K562 (cell line): ENCODE results near the gene ST6GALNAC3. TPM values are rescaled to one million over a fixed set of nuclear protein-coding genes. Genes with fewer than 3 reads are reported as not detected.

Source experiments
- ATAC-seq: fragments of 200-7000 bp; cut with Tn5 transposase; 3 replicates; pipeline ENCODE4 v1.9.1; 2020; ENCODE audit warnings: moderate library complexity
- BruUV-seq: library from RNA; stranded (reverse); fragments of 400-500 nt; replicated peaks from 2 replicates; lab custom pipeline; 2021; lab: Mats Ljungman, UMichigan
- CTCF ChIA-PET: fragments of 300-600 bp; formaldehyde crosslinking; extraction: SDS; loops from one replicate; lab custom pipeline; 2021; ENCODE audit warnings: low intra/inter-chr PET ratio; lab: Yijun Ruan, JAX
- POLR2A ChIA-PET: fragments of 300-600, 350-650 bp; sonication (Branson Sonifier 250); formaldehyde crosslinking; extraction: SDS; loops from one replicate; lab custom pipeline; 2021; ENCODE audit warnings: antibody characterized with exemption, inconsistent platforms; lab: Yijun Ruan, JAX
- DNase-seq, 4 experiments: peaks; one replicate each; pipeline versions ENCODE4 v3.0.0 to v3.0.0-alpha.2; 2011 to 2018; ENCODE audit warnings: low spot score in 3 of 4, mixed read lengths in 3 of 4; ENCODE audit errors: extremely low read depth in 1 of 4
- FAIRE-seq: peaks from 2 replicates; lab custom pipeline; 2011; peaks lifted over from hg19 to GRCh38; lab: Jason Lieb, UNC
- H2AFZ ChIP-seq: 2 replicates; pipeline ENCODE4 v1.6.0; 2011; ENCODE audit warnings: low read depth, low read length, control low read depth, inconsistent platforms
- H3K27ac ChIP-seq: fragments of 200-600 bp; 3 replicates; pipeline ENCODE4 v1.8.0; 2011; ENCODE audit warnings: low read depth, mild to moderate bottlenecking, control low read depth, inconsistent platforms, low read length, moderate library complexity, mixed read lengths; ENCODE audit errors: extremely low read depth
- H3K27me3 ChIP-seq, 2 experiments: fragments of 300-600 bp in 1 of 2; 2 replicates in 1 of 2; 3 replicates in 1 of 2; pipeline versions ENCODE4 v1.6.0 to v1.8.0; 2011; ENCODE audit warnings: inconsistent platforms in 2 of 2, low read length in 2 of 2, mild to moderate bottlenecking in 1 of 2, mixed read lengths in 1 of 2, moderate library complexity in 1 of 2; ENCODE audit not compliant: control insufficient read depth in 2 of 2, insufficient read depth in 2 of 2
- H3K36me3 ChIP-seq: fragments of 300-600 bp; 3 replicates; pipeline ENCODE4 v1.8.0; 2011; ENCODE audit warnings: mild to moderate bottlenecking, low read length, inconsistent platforms; ENCODE audit not compliant: control insufficient read depth, insufficient read depth
- H3K4me1 ChIP-seq, 2 experiments: fragments of 200-600 bp in 1 of 2; replicated peaks in 1 of 2; 2 replicates in 1 of 2; 3 replicates in 1 of 2; pipeline versions ENCODE4 v1.5.1 to v1.8.0; 2011; ENCODE audit warnings: inconsistent platforms in 2 of 2, low read length in 2 of 2, mild to moderate bottlenecking in 1 of 2, mixed read lengths in 1 of 2, moderate library complexity in 1 of 2; ENCODE audit not compliant: control insufficient read depth in 2 of 2, insufficient read depth in 2 of 2
- H3K4me2 ChIP-seq: 2 replicates; pipeline ENCODE4 v1.6.1; 2011; ENCODE audit warnings: low read length, control low read depth, inconsistent platforms, mixed read lengths; ENCODE audit not compliant: insufficient read depth
- H3K4me3 ChIP-seq: fragments of 200-600 bp; sonication (generic), shearing (Covaris generic); 2 replicates; pipeline ENCODE4 v1.5.1; 2016; ENCODE audit warnings: control low read depth, inconsistent platforms
- H3K79me2 ChIP-seq: fragments of 200-600 bp; 3 replicates; pipeline ENCODE4 v1.8.0; 2011; ENCODE audit warnings: low read length, inconsistent platforms; ENCODE audit not compliant: control insufficient read depth, insufficient read depth
- H3K9ac ChIP-seq, 2 experiments: 2 replicates each; pipeline versions ENCODE4 v1.6.0 to v1.6.1; 2011; ENCODE audit warnings: low read depth in 2 of 2, low read length in 2 of 2, control low read depth in 1 of 2, inconsistent platforms in 1 of 2, mild to moderate bottlenecking in 1 of 2, mixed read lengths in 1 of 2; ENCODE audit not compliant: insufficient read depth in 1 of 2
- H3K9me1 ChIP-seq: one replicate; pipeline ENCODE4 v1.6.0; 2011; ENCODE audit warnings: inconsistent platforms, mild to moderate bottlenecking, low read length, moderate library complexity; ENCODE audit not compliant: control insufficient read depth, insufficient read depth
- H3K9me3 ChIP-seq: replicated peaks from 2 replicates; pipeline ENCODE4 v1.5.1; 2011; ENCODE audit warnings: low read depth, low read length, inconsistent platforms; ENCODE audit not compliant: control insufficient read depth, insufficient read depth
- H4K20me1 ChIP-seq: replicated peaks from 2 replicates; pipeline ENCODE4 v1.6.1; 2011; ENCODE audit warnings: low read length, inconsistent platforms, mixed read lengths; ENCODE audit not compliant: control insufficient read depth, insufficient read depth
- BACH1 ChIP-seq: fragments of 200-800 bp; sonication (Bioruptor generic); IDR thresholded peaks from 2 replicates; pipeline ENCODE4 v1.6.1; 2016; ENCODE audit warnings: missing genetic modification characterization, missing compliant biosample characterization
- MYBL2 ChIP-seq, 2 experiments: fragments of 450-650 bp in 1 of 2; sonication (generic) in 1 of 2; formaldehyde crosslinking in 1 of 2; IDR thresholded peaks; 2 replicates each; pipeline versions ENCODE4 v1.6.1 to v1.8.1; 2017 to 2022; ENCODE audit warnings: borderline replicate concordance in 1 of 2, inconsistent platforms in 1 of 2, low read depth in 1 of 2, mild to moderate bottlenecking in 1 of 2, missing genetic modification reagents in 1 of 2, moderate library complexity in 1 of 2
- NFATC3 ChIP-seq: fragments of 450-650 bp; IDR thresholded peaks from 2 replicates; pipeline ENCODE4 v1.6.1; 2017; ENCODE audit warnings: mild to moderate bottlenecking
- POLR2AphosphoS2 ChIP-seq: IDR thresholded peaks from 2 replicates; pipeline ENCODE4 v1.6.1; 2012; ENCODE audit warnings: low read length, improper control_type of control experiment
- POLR2G ChIP-seq: fragments of 200-400 bp; formaldehyde crosslinking; IDR thresholded peaks from 2 replicates; pipeline ENCODE4 v1.6.1; 2017; ENCODE audit warnings: low read depth, mild to moderate bottlenecking, antibody characterized with exemption, low read length, moderate library complexity
- RBM17 ChIP-seq: fragments of 200-400 bp; formaldehyde crosslinking; IDR thresholded peaks from 2 replicates; pipeline ENCODE4 v1.6.1; 2017; ENCODE audit warnings: low read depth, mild to moderate bottlenecking, low read length, borderline replicate concordance
- SRF ChIP-seq, 2 experiments: fragments of 250-450, 450-650 bp in 1 of 2; sonication (Bioruptor Pico) in 1 of 2; sonication (generic) in 1 of 2; formaldehyde crosslinking; IDR thresholded peaks; 2 replicates each; pipeline versions ENCODE4 v1.5.0 to v1.5.1; 2020 to 2022; ENCODE audit warnings: mild to moderate bottlenecking in 1 of 2, missing genetic modification reagents in 1 of 2
- SRSF9 ChIP-seq: fragments of 200-400 bp; formaldehyde crosslinking; IDR thresholded peaks from 2 replicates; pipeline ENCODE4 v1.6.1; 2017; ENCODE audit warnings: low read depth, low read length, borderline replicate concordance
- USF2 ChIP-seq: sonication (generic); formaldehyde crosslinking; IDR thresholded peaks from 2 replicates; pipeline ENCODE4 v1.5.0; 2020; ENCODE audit warnings: missing genetic modification reagents
- ZFP30 ChIP-seq: fragments of 250-450 bp; sonication (Bioruptor Pico); IDR thresholded peaks from 2 replicates; pipeline ENCODE4 v1.8.0; 2022; ENCODE audit warnings: moderate library complexity, mild to moderate bottlenecking, inconsistent platforms, borderline replicate concordance
- ZNF75A ChIP-seq: fragments of 450-650 bp; formaldehyde crosslinking; IDR thresholded peaks from 2 replicates; pipeline ENCODE4 v1.4.0; 2020; ENCODE audit warnings: mild to moderate bottlenecking
- WGBS: fragments of 100-300 bp; shearing (Covaris generic); methylation state at CpG from one replicate; pipeline ENCODE4 v1.1.6; 2016; ENCODE audit warnings: low coverage, mixed read lengths; ENCODE audit not compliant: insufficient coverage; ENCODE audit errors: missing lambda C conversion rate; 5-methylcytosine and 5-hydroxymethylcytosine counted together
- in situ Hi-C: fragments of 300-500 bp; cut with MboI; formaldehyde crosslinking; loops from 4 replicates; pipeline ENCODE4 v1.15.0; 2018; ENCODE audit warnings: inconsistent platforms, mixed read lengths
- intact Hi-C: fragments of 100-400 bp; cut with micrococcal nuclease; formaldehyde crosslinking; loops from 2 replicates; pipeline ENCODE4 v1.14.2; 2022
- polyA plus RNA-seq, 8 experiments: library from polyadenylated mRNA; depleted of rRNA in 4 of 8; stranded (reverse) in 5 of 8; unstranded in 3 of 8; fragments of >200 nt; fragmentation: Nextera tagmentation in 2 of 8; fragmentation: Illumina TruSeq in 1 of 8; extraction: Ambion mirVana in 2 of 8; extraction: Trizol in 1 of 8; gene quantifications; 2 replicates each; pipeline versions ENCODE4 v1.2.1 to v1.2.3, GENCODE V29; 2011 to 2014; ENCODE audit warnings: inconsistent platforms in 1 of 8, missing spikeins in 1 of 8
- total RNA-seq, 7 experiments: library from RNA; depleted of rRNA in 6 of 7; stranded (reverse); fragments of >200 nt in 6 of 7; fragmentation: Illumina TruSeq in 2 of 7; extraction: Trizol in 2 of 7; gene quantifications; 2 replicates each; pipeline versions ENCODE4 v1.2.1 to v1.2.3, GENCODE V29; 2011 to 2021; ENCODE audit warnings: low replicate concordance in 1 of 7

ST6GALNAC3 gene
- total and polyA plus RNA-seq, 9 of the 15 experiments (the other 6 are each of a cell fraction or from before 2014, with no cell fraction given), result 0.04 to 0.29 (median 0.18) TPM; not detected in 6

GRCh38 chr1:76635784-76636183 is 561.2 kb downstream of the ST6GALNAC3 start:
- H3K9me1 ChIP-seq, result no peaks in the 10 kb centered on the region
- 0% methylated on average over 2 of the region's 2 CpGs for WGBS
- in situ Hi-C loops, result no loop called here

GRCh38 chr1:76639181-76639580 is 564.6 kb downstream of the ST6GALNAC3 start:
- no TSS peak for BruUV-seq
- Histone ChIP-seq H3K27me3 (no peaks in the 10 kb centered on the region), H3K27ac (no peak overlapping the region), H3K9ac (no peak overlapping the region), H4K20me1 (no peaks in the 10 kb centered on the region), H3K9me1 (no peaks in the 10 kb centered on the region), H3K36me3 (no peaks in the 10 kb centered on the region), H3K4me2 (no peak overlapping the region)
- no peak for DNase-seq
- TF ChIP-seq POLR2G, result no peak
- TF ChIP-seq ZNF75A (CRISPR knock-in tag), result no peak
- no peak for TF ChIP-seq ZFP30 (CRISPR knock-in tag)
- TF ChIP-seq NFATC3, result no peak
- TF ChIP-seq MYBL2 (IDR thresholded peaks at IDR 0.05; ENCODE audit: low read depth), result no peak
- TF ChIP-seq MYBL2 (CRISPR knock-in tag; IDR thresholded peaks at IDR 0.05; ENCODE audit: borderline replicate concordance), result no peak
- no peak for TF ChIP-seq BACH1
- no peak for TF ChIP-seq RBM17
- TF ChIP-seq SRF (CRISPR knock-in tag; IDR thresholded peaks at IDR 0.05), result no peak
- TF ChIP-seq SRSF9, result no peak
- TF ChIP-seq, all 486 proteins: peak for 0
- ATAC-seq (no peak), FAIRE-seq (no peak)
- Histone ChIP-seq H2AFZ (no peak overlapping the region), H3K4me3 (no peak overlapping the region), H3K79me2 (no peaks in the 10 kb centered on the region), H3K9me3 (no peaks in the 10 kb centered on the region), H3K4me1 (no peaks in the 10 kb centered on the region)
- in situ Hi-C loops (no loop called here), intact Hi-C loops (no loop called here)
- CTCF ChIA-PET, result no interaction called here
- POLR2A ChIA-PET, result no interaction called here
- WGBS, result 0% methylated on average over 2 of the region's 2 CpGs

More at GRCh38 chr1:76635784-76636183, 561.2 kb downstream of the ST6GALNAC3 start:
- H3K79me2 ChIP-seq, result no peaks in the 10 kb centered on the region
- TF ChIP-seq POLR2AphosphoS2 (no peak), USF2 (CRISPR knock-in tag) (no peak)
- H4K20me1 ChIP-seq, result no peaks in the 10 kb centered on the region
- H3K4me3 ChIP-seq, result no peak overlapping the region
- FAIRE-seq, result no peak
- intact Hi-C loops, result no loop called here
- ChIA-PET CTCF (no interaction called here), POLR2A (no interaction called here)
- no peak for DNase-seq
- H3K36me3 ChIP-seq, result no peaks in the 10 kb centered on the region
- no TSS peak for BruUV-seq
- H3K4me2 ChIP-seq, result no peak overlapping the region
- H3K27ac ChIP-seq, result no peak overlapping the region
- H3K4me1 ChIP-seq, result no peaks in the 10 kb centered on the region
- no peaks in the 10 kb centered on the region for H3K9me3 ChIP-seq
- no peaks in the 10 kb centered on the region for H3K27me3 ChIP-seq
- H3K9ac ChIP-seq, result no peak overlapping the region
- ATAC-seq, result no peak
- no peak overlapping the region for H2AFZ ChIP-seq
